Mesangial cell (primary cell): Measurements from ENCODE around the gene OR7D4. TPM values are rescaled to one million over a fixed set of nuclear protein-coding genes. Genes with fewer than 3 reads are reported as not detected.

Source experiments
- total RNA-seq: library from RNA; depleted of rRNA; stranded (reverse); fragments of >200 nt; gene quantifications from 2 replicates; pipeline ENCODE4 v1.2.3, GENCODE V29; 2015

The OR7D4 gene
- total RNA-seq: not detected in 2 replicates

DNA sequence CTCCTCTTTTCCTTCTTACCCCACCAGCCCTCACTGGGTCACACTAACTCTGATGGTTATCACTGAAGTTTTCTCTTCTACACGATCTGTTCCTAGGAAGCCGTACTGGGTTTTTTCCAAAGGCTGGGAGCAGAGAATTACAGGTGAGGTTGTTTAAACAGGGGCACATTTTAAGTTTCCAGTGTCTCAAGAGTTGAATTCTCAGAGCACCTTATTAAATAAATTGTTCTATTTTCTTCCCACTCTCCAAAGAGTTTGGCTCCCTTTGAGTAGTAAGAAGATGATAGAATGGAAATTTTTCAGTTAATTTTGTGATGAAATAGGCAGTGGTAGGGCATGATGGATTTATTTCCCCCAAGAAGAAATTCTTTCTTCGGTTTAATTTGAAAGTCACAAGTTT is at the start of gene OR7D4:
Gene OR7D4 (minus strand): TSS at position 101 of the 400 bp plus-strand sequence. CDS start 4,752 bp downstream, outside the sequence.

DNA sequence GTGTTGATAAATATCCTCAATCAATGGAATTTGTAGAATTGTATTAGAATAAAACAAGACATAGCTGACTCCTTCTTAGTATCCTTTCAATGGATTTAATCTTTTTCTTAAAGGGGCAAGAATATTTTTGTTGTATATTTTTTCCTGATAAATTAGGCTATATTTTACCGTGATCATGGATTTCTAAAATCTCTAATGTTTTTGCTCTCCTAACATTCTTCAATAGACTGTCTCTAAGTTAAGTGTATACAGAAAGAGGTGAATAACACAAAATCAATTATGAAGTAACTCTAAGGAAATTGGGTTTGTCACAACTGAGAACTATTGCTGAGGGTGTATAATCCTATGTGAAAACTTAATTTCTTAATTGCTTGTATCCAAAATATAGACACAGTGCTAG is 31.2 kb upstream of the OR7D4 start, which contains the start of gene OR7E24:
Gene OR7E24 (plus strand): TSS at position 301 of the 400 bp plus-strand sequence. CDS start 114 bp downstream, outside the sequence.

DNA sequence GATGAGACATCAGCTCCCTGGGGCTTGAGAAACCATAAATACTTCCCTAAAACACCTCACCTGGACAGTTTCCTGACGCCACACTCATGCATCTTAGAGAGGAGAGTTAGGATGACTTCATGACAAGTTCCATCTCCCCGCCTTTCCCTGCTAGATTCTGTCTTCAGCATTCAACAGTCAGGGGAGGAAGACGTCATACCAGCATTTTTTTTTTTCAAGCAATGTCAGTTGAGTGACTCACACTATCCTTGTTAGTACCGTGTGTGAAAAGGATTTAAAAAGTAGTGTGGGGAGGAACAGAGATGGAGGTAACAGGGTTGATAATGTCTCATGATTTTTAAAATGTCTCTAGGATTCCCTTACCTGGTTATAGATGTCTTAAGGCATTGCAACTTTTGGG is 40.5 kb downstream of the OR7D4 start, which contains the start of gene OR7D2:
Gene OR7D2 (plus strand): TSS at position 79 of the 400 bp plus-strand sequence. CDS start 6,803 bp downstream, outside the sequence.

Other genes with a start within 250 kb of the OR7D4 start
- under 0.01 TPM in 1 of 2 replicates, not detected in the other for gene MUC16, start 209.2 kb downstream of the OR7D4 start, total RNA-seq
- not detected in 2 replicates for gene OR1M1, start 132.5 kb downstream of the OR7D4 start, total RNA-seq
- not detected in 2 replicates for gene OR7G2, start 112.1 kb downstream of the OR7D4 start, total RNA-seq
- gene OR7G1, start 103.8 kb downstream of the OR7D4 start, total RNA-seq: not detected in 2 replicates
- gene OR7G3, start 92.6 kb downstream of the OR7D4 start, total RNA-seq: not detected in 2 replicates
- gene ZNF317, start 79.2 kb downstream of the OR7D4 start, total RNA-seq: 9.6 and 16.0 TPM in 2 replicates
- gene OR7D2, start 40.6 kb downstream of the OR7D4 start, total RNA-seq: 0.51 TPM in 1 of 2 replicates, not detected in the other
- gene OR7E24, start 31.3 kb upstream of the OR7D4 start, total RNA-seq: not detected in 2 replicates
- gene ZNF699, start 90.2 kb upstream of the OR7D4 start, total RNA-seq: 8.5 and 10.5 TPM in 2 replicates
- 2.1 and 8.2 TPM in 2 replicates for gene ZNF559, start 104.6 kb upstream of the OR7D4 start, total RNA-seq
- gene ZNF177, start 143.4 kb upstream of the OR7D4 start, total RNA-seq: 0.81 and 3.2 TPM in 2 replicates
- 6.2 and 11.4 TPM in 2 replicates for gene ZNF266, start 216.0 kb upstream of the OR7D4 start, total RNA-seq